CD4-positive, alpha-beta T cell treated with Interleukin-10 for 1 hour (primary cell): ENCODE results near the gene PACSIN1.

Experiments used
- DNase-seq: peaks from one replicate; pipeline ENCODE4 v3.0.0-alpha.2; 2020

PACSIN1 gene, protein sequence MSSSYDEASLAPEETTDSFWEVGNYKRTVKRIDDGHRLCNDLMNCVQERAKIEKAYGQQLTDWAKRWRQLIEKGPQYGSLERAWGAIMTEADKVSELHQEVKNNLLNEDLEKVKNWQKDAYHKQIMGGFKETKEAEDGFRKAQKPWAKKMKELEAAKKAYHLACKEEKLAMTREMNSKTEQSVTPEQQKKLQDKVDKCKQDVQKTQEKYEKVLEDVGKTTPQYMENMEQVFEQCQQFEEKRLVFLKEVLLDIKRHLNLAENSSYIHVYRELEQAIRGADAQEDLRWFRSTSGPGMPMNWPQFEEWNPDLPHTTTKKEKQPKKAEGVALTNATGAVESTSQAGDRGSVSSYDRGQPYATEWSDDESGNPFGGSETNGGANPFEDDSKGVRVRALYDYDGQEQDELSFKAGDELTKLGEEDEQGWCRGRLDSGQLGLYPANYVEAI

DNA sequence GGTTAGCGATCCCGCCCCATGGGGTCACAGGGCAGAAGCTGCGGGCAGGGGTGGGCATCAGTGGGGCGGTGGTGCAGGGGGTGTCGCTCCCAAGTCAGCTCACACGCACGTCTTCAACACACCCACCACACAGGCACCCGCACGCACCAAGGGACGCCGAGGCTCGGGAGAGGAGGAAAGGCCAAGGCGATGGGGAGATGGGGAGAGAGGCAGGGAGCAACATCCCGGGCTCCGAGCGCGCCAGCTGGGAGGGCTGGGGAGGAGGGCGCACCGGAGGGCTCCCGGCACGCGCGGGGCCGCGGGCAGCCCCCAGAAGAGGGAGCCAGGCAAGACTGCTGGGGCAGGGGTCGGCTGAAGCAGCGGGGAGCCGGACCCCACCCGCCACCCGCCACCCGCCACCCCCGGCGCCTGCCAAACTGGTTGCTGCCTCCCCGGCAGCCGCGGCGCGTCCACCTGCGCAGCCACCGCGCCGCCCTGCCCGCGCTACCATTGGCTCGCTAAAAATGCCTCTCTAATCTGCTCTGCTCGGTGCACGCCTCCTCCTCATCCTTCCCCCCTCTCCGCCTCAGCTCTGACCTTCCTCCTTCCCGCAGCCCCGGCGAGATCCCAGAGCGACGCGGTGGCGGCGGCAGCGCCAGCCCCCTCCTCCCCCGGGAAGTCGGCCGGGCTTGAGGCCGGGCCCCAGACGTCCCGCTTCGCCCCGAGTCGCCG lies at the start of gene PACSIN1:
PACSIN1 (plus strand) TSS at position 546 of the 711 bp plus-strand sequence. CDS start 60,230 bp downstream, outside the sequence.
- DNase-seq, result peak; percentile 25

DNA sequence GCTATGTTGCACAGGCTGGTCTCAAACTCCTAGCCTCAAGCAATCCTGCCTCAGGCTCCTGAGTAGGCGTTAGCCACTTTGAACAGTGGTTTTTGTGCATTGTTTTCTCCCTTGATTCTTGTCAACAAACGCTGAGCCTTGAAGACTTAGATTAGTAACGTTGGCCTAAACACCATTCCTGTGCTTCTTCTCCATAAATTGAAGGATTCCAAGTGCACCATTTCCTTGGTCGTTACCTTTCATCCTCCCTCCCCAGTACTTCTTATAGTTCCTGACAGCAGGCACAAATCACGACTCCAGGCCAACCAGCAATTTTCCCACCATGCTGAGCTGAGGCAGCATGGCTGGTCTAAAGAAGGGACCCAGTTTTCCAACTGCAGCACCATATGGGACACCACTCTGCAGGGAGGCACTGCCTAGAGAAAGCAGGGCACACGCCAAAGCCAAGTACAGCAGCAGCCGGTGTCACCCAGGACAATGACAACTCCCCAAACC lies 49.0 kb upstream of the PACSIN1 start:
- no peak for DNase-seq

DNA sequence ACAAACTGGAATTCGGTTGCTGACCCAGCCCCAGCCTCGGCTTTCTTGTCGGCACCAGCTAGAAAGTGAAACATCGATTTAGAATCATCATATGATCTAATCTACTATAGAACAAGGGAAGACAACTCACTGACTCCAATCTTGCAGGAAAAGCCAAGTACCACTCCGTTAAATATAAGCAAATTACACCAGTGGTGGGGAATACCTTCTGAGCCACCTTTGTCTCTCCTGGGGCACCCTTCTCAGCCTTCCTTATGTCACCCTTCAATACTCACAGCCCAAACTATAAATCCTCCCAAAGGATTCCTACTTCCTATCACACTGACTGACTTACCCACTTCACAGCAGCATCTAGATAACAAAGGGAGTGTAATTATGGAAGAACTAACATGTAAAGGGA lies 47.5 kb upstream of the PACSIN1 start:
- no peak for DNase-seq

DNA sequence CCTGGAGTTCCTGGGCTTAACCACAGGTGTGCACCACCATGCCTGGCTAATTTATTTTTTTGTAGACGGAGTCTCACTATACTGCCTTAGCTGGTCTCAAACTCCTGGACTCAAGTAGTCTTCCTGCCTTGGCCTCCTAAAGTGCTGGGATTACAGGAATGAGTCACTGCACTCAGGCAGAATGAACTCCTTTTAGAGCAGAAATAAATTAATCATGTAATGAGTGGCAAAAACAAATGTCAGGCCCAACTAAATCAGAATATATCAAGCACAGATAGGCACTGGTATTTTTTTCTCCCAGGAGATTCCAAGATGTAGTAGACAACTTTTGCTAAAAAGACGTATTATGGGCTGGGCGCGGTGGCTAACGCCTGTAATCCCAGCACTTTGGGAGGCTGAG lies 42.6 kb upstream of the PACSIN1 start:
- no peak for DNase-seq

DNA sequence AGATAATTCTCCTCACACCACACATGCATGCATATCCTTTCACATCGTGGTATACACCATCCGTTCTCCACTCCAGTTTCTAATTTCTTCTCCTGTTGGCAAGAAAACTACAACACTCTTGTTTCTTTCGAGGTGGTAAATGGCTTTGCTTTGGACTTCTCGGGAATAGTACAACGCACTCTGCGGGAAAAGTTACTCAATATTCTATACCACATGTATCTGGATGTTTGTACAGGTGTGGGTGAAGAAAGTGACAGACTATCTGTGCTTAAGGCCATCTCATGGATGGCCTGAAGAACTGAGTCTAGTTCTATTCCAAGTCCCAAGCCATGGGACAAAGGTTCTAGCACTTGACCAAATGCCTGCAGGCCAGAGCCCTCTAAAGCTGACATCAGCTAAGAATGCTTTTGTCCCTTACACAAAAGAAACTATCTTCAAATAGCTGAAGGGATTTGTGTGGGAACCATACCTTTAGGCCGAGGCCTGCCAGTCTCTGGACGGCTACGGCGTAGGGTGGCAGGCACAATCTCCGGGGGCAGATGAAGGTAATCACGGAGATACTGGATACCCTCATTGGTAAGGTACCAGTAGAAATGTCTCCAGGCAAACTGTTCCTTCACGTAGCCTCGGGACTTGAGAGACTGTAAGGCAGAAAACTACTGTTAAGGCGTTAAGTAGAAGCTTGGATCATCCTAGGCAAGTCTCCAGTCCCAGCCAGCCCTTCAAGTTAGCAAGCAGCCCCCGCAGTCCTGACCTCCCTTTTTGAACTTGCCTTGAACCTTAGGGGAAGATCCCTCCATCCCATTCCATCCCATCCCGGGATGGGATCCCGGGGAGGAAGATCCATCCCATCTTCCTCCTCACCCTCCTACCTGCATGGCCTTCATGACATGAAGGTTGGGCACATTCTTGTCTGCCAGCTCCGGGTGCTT lies 41.4 kb upstream of the PACSIN1 start:
- no peak for DNase-seq

DNA sequence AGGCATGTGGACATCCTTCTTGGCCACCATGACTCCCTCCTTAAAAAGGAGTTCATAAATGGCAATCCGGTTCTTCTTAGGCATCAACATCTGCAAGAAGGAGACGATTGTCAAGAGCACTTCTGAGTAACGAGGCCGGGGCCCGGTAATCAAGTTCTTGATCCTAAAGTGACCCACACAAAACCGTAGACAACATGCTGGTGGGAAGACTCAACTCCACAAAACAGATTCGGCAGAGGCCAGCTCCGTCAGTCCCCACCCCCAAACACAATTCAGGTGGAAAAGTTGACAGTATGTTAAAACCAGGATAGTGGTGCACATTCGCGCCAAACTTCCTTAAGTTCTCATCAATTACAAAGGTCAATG lies 40.8 kb upstream of the PACSIN1 start:
- no peak for DNase-seq

DNA sequence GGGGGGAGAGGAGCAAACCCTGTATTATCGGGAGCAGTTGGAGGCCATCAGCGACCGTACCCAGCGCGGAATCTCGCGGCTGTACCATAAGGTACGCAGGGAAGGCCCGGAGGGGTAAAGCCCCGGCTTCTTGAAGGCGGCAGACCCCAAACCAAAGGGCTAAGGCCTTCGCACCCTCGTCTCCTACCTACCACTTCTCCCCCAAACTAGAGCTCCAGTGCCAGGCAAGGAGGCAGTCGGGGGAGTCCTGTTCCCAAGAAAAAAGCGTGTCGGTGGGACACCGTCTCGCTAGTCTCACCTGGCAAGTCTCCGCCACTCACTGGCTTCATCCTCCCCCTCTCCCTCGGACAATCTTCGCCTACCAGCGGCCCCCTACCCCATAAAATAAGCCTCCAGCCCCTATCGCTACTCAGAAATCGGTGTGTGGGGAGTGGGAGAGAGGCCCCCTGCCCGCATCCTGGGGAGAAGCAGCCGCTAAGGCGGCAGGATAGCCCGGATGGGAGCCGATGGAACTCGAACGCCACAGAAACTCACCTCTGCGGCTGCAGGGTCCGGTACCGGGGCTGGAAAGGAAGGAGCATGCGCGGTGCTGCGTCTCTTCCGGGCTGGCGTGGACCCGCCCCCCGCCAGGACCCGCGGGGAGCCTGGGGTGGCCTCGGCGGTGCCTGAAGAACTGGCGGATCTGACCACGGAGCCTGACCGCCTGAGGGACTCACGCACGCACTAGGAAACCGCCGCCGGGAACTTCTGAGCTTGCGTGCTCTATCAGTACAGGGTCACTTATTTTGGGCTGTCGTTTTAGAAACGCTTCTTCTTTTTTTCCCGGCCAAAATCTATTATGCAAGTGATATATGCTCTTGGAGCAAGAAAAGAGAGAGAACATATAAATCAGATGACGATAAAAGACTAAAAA lies 40.1 kb upstream of the PACSIN1 start, which contains the start of gene RPS10:
RPS10 (minus strand) TSS at position 572 of the 913 bp plus-strand sequence. CDS start 848 bp downstream, outside the sequence.
- peak; percentile 92 for DNase-seq

DNA sequence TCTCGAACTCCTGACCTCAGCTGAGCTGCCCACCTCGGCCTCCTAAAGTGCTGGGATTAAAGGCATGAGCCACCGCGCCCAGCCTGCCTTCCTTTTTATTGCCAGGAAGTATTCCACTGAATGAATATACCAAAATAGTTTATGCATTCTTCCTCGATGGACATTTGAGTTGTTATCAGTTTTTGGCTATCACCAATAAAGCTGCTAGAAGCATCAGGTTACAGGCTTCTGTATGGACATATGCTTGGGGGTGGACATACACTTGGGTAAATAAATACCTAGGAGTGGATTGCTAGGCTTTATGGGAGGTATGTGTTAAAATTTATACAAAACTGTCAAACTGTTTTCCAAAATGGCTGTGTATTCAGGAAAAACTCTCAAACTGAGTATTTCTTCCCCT lies 30.0 kb upstream of the PACSIN1 start:
- no peak for DNase-seq

DNA sequence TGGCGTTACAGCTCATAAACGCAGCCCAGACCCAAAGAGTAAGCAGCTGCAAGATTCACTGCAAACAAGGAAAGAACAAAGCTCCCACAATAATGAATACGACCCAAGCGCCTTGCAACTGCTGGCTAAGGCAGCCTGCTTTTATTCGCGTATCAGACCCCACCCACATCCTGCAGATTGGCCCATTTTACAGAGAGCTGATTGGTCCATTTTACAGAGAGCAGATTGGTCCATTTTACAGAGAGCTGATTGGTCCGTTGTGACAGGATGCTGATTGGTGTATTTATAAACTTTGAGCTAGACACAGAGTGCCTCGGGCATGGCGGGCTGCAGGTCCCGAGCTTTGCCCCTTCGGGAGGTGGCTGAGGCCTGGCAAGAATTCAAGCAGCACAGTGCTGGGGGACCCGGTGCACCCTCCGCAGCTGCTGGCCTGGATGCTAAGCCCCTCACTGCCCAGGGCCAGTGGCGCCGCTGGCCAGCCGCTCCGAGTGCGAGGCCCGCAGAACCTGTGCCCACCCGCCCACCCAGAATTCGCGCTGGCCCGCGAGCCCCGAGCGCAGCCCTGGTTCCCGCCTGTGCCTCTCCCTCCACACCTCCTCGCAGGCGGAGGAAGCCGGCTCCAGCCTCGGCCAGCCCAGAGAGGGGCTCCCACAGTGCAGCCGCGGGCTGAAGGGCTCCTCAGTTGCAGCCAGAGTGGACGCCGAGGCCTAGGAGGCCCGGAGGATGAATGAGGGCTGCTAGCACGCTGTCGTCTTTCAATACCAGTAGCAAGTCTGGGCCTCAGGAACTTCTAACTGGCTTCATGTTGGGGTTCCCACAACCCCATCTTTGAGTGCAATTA lies 28.9 kb upstream of the PACSIN1 start:
- DNase-seq, result no peak

DNA sequence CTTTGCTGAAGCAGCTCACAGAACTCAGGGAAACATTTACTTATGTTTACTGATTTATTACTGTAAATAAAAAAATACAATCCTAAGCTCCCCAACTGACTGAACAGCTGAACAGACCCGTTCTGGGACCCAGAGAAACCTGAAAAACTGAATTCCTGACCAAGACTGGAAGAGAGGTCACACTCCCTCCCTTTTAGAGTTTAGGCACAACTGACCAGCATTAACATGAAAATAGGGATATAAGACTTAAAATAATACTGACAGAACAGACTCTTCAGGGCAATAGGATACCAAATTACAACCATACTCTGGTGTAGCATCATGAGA lies 28.3 kb upstream of the PACSIN1 start:
- DNase-seq, result no peak

DNA sequence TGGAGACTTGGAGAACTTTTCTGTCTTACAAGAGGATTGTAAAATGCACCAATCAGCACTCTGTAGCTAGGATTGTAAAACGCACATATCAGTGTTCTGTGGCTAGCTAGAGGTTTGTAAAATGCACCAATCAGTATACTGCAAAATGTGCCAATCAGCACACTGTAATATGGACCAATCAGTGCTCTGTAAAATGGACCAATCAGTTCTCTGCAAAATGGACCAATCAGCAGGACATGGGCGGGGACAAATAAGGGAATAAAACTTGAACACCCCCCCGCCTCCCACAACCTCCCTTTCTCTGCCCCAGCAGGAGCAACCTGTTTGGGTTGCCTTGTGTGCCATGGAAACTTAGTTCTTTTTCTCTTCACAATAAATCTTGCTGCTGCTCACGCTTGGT lies 27.2 kb upstream of the PACSIN1 start:
- DNase-seq, result no peak

DNA sequence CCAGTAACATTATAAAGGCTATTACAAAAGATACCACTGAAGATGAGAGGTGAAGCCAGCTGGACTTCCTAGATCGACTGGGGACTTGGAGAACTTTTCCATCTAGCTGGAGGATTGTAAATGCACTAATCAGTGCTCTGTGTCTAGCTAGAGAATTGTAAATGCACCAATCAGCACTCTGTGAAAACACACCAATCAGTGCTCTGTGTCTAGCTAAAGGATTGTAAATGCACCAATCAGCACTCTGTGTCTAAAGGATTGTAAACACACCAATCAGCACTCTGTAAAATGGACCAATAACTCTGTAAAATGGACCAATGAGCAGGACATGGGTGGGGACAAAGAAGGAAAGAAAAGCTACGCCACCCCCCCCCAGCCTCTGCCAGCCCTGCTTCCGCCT lies 26.4 kb upstream of the PACSIN1 start:
- DNase-seq, result no peak

DNA sequence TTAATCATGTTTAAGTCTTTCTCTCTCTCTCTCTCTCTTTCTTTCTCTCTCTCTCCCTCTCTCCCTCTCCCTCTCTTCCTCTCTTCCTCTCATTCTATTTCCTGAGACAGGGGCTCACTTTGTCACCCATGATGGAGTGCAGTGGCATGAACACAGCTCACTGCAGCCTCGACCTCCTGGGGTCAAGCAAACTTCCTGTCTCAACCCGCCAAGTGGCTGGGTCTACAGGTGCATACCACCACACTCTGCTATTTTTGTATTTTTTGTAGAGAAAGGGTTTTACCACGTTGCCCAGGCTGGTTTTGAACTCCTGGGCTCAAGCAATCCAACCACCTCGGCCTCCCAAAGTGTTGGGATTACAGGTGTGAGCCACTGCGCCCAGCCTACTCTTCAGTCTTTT lies 24.4 kb upstream of the PACSIN1 start:
- no peak for DNase-seq

DNA sequence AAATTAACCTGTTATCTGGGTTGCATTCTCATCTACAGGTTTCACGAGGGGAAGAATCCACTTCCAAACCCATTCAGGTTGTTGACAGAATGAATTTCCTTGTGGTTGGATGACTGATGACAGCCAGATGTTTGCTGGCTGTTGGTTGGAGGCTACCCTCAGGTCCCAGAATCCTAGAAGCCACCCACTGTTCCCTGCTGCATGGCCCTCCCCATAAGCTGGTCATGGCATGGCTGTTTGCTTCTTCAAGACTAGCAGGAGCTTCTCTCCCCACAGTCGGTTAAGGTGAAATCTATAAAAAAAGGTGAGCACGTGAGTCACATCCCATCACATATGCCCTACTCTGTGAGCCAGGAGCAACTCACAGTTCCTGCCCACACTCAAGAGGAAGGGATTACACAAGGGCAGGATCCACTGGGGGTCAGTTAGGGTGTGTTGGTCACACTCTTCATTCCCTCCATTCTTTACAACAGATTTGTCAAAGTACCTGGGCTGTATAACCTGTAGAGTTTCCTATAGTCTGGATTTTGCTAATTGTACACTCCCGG lies 20.5 kb upstream of the PACSIN1 start:
- DNase-seq, result no peak

DNA sequence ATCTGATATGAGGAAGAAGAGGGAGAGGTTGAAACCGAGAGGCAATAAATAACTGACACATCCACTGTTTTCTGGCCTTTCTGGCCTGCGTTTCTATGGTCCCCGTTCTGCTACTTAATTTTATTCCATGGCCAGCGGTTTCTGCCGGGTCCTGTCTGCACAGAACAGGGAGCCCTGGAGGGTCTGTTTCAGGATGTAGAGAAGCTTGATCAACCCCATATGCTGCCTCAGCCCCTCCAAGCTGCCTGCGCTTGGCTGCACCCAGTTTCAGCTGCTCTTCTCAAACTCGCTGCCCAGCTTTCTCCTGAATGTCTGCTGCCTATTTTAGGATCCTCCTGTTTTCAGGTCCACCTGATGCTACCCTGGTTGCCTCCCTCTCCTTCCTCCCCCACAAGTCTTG lies 18.5 kb upstream of the PACSIN1 start:
- no peak for DNase-seq

DNA sequence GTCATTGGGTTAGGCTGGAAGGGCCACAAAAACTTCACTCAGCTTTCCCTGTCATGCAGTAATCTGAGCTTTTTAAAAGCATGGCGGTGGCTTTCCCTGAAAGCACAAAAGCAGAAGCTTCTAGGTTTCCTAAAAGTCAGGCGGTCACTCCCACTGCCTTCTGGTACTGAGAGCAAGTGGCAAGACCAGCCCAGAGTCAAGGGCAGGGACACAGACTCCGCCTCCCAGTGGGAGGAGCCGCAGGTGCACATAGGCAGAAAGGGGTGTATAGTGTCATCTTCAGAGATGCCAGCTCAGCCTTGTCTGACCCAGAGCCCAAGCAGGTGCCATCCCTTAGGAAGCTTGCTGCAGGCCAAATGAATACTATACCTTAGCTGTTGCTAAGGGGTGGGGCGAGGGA lies 18.0 kb upstream of the PACSIN1 start:
- no peak for DNase-seq

DNA sequence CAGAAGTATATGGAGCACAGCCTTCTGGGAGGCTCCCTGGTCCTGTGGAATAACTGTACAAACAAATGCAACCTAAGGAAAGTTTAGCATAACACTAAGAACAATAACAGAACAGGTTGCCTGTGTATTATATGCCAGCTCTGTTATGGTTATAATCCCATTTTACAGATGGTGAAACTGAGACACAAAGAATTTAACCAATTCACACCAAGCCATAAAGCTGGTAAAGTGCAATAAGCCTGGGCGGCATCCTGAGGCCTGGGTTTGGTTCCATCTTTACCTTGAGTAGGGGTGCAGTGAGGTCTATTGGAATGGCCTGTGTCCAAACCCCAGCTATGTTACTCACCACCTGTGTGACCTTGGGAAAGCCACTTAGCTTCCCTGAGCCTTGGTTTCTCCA lies 14.7 kb upstream of the PACSIN1 start:
- no peak for DNase-seq

DNA sequence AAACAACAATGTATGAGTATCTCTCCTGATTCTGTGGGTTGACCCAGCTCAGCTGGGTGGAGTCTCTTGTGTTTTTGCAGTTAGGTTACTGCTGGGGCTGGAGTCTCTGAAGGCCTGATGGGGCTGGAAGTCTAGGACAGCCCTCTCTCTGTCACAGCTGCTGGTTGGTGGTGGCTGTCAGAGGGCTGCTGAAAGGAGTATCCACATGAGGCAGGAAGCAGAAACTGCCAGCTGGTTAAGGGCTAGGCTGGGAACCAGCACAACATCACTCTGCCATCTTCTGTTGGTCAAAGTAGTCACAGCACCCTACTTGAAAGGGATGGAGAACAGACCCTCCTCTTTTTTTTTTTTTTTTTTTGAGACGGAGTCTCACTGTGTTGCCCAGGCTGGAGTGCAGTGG lies 10.0 kb upstream of the PACSIN1 start:
- no peak for DNase-seq

DNA sequence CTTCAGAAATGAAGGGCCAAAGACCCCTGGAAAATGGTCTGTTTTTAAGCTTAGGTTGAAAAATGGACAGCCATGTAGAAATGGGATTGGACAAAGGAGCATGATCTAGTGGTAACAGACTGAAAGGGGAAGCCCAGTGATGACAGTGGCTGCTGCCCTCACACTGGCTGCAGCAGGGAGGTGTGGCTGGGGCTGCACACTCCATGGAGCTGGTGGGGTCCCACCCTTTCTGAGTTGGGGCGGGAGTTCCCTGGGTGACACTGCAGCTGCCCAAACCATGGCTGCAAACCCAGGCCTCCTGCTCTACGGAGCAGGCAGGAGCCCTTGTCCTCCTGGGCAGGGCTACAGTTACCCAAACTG lies 8.5 kb upstream of the PACSIN1 start:
- no peak for DNase-seq
